AG09319 (cell line): ENCODE results near the gene HAUS6.

Source experiments
- DNase-seq: peaks from one replicate; pipeline ENCODE4 v3.0.0-alpha.2; 2010; ENCODE audit warnings: low read depth; ENCODE audit errors: extremely low read depth
- CTCF ChIP-seq: IDR thresholded peaks from 2 replicates; pipeline ENCODE4 v1.5.1; 2011; ENCODE audit warnings: low read depth, mild to moderate bottlenecking, inconsistent platforms, low read length, moderate library complexity

HAUS6 gene

DNA sequence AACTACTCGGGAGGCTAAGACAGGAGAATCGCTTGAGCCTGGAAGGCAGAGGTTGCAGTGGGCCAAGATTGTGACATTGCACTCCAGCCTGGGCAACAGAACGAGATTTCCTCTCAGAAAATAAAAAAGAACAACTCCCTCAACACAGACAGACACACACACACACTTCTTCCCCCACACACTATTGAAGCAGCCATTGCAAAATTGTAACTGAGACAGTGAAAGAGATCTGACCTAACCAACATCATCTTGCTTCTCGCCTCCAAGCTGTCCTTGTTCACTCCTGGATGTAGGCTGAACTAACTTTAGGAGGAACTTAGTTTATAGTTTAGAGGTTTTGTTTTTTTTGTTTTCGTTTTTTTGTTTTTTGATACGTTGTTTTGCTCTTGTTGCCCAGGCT, 37.6 kb upstream of the HAUS6 start:
- TF ChIP-seq CTCF, result no peak

DNA sequence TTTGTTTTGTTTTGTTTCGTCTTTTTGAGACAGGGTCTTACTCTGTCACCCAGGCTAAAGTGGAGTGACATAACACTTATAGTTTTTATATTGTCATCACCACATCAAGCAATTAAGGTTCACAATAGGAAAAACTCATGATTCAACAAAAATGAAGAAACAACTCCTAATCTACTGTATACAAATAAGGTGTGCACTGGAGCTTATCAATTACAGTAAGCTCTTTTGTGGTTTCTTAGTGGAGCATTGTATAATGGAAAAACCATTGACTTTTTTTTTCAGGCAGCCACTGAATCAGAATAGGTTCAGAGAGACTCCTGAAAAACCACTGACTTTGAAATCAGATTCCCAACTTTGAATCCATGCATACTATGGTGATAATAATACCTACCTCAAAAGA, 35.4 kb upstream of the HAUS6 start:
- no peak for TF ChIP-seq CTCF
- DNase-seq, result no peak

More for the DNA sequence above, 37.6 kb upstream of the HAUS6 start:
- DNase-seq, result no peak

GRCh38 chr9:19137282-19137681, 34.6 kb upstream of the HAUS6 start:
- no peak for DNase-seq
- TF ChIP-seq CTCF, result no peak

GRCh38 chr9:19136129-19136528, 33.4 kb upstream of the HAUS6 start:
- TF ChIP-seq CTCF, result no peak
- no peak for DNase-seq

- DNase-seq, result no peak
Observed at GRCh38 chr9:19133549-19134345, 31.0 kb upstream of the HAUS6 start.

DNA sequence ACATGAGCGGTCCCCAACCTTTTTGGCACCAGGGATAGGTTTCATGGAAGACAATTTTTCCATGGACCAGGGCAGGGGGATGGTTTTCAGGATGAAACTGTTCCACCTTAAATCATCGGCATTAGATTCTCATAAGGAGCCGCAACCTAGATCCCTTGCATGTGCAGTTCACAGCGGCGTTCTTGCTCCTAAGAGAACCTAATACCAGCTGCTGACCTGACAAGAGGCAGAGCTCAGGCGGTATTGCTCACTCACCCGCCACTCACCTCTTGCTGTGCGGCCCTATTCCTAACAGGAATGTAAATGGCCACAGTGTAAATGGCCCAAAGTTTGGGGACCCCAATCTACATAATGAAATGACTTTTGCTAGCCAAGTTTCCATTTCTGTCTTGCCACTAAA, 27.7 kb upstream of the HAUS6 start:
- DNase-seq, result no peak
- no peak for TF ChIP-seq CTCF

More at GRCh38 chr9:19133549-19134345, 31.0 kb upstream of the HAUS6 start:
- TF ChIP-seq CTCF, result no peak

- TF ChIP-seq CTCF, result no peak
- DNase-seq, result no peak
Observed at GRCh38 chr9:19127871-19128500, 25.3 kb upstream of the HAUS6 start.
